Loucy (cell line): Measurements from ENCODE around the gene SLC7A9.

Experiments used
- H2AFZ ChIP-seq: fragments of 200-600 bp; sonication (generic); 2 replicates; pipeline ENCODE4 v1.6.0; 2016; ENCODE audit warnings: antibody characterized with exemption, mild to moderate bottlenecking, low read length, moderate library complexity
- H3F3A ChIP-seq: fragments of 200-600 bp; 2 replicates; pipeline ENCODE4 v1.6.0; 2016; ENCODE audit warnings: antibody characterized with exemption, low read depth, mild to moderate bottlenecking
- H3K27me3 ChIP-seq: fragments of 200-600 bp; sonication (generic); 2 replicates; pipeline ENCODE4 v1.6.1; 2014; ENCODE audit warnings: low read length, mild to moderate bottlenecking; ENCODE audit not compliant: insufficient read depth, poor library complexity, severe bottlenecking
- H3K36me3 ChIP-seq: fragments of 200-600 bp; sonication (generic); 2 replicates; pipeline ENCODE4 v1.6.1; 2016; ENCODE audit warnings: low read length; ENCODE audit not compliant: insufficient read depth
- H3K4me1 ChIP-seq: fragments of 200-600 bp; sonication (generic); 2 replicates; pipeline ENCODE4 v1.5.1; 2014; ENCODE audit warnings: low read length, mild to moderate bottlenecking; ENCODE audit not compliant: insufficient read depth, poor library complexity, severe bottlenecking
- H3K4me2 ChIP-seq: fragments of 200-600 bp; sonication (generic); 2 replicates; pipeline ENCODE4 v1.6.0; 2014; ENCODE audit warnings: antibody characterized with exemption, low read length, low read depth, mild to moderate bottlenecking; ENCODE audit not compliant: poor library complexity, severe bottlenecking
- H3K4me3 ChIP-seq: fragments of 200-600 bp; sonication (generic); 2 replicates; pipeline ENCODE4 v1.5.1; 2014; ENCODE audit warnings: low read length, mild to moderate bottlenecking, mixed read lengths; ENCODE audit not compliant: poor library complexity, severe bottlenecking
- H3K79me2 ChIP-seq: fragments of 200-600 bp; sonication (generic); 2 replicates; pipeline ENCODE4 v1.6.1; 2014; ENCODE audit warnings: low read length; ENCODE audit not compliant: insufficient read depth
- H3K9ac ChIP-seq: fragments of 200-600 bp; sonication (generic); 2 replicates; pipeline ENCODE4 v1.6.0; 2014; ENCODE audit warnings: mild to moderate bottlenecking, low read depth, low read length, moderate library complexity; ENCODE audit not compliant: poor library complexity, severe bottlenecking
- H3K9me2 ChIP-seq: fragments of 200-600 bp; sonication (generic); replicated peaks from 2 replicates; pipeline ENCODE4 v1.6.1; 2016; ENCODE audit warnings: low read depth, low read length, mixed read lengths
- H3K9me3 ChIP-seq: fragments of 200-600 bp; sonication (generic); 2 replicates; pipeline ENCODE4 v1.6.1; 2014; ENCODE audit warnings: mild to moderate bottlenecking, antibody characterized with exemption, low read length, low read depth; ENCODE audit not compliant: insufficient read depth
- H4K20me1 ChIP-seq: fragments of 200-600 bp; sonication (generic); 2 replicates; pipeline ENCODE4 v1.6.0; 2014; ENCODE audit warnings: antibody characterized with exemption, low read length, mild to moderate bottlenecking; ENCODE audit not compliant: insufficient read depth, poor library complexity, severe bottlenecking
- EZH2phosphoT487 ChIP-seq: fragments of 200-600 bp; IDR thresholded peaks from 2 replicates; pipeline ENCODE4 v1.6.1; 2018; ENCODE audit warnings: antibody characterized with exemption, mild to moderate bottlenecking, moderate library complexity, borderline replicate concordance
- TF ChIP-seq, protein P1 (sequence below): fragments of 200-600 bp; sonication (generic); conservative IDR thresholded peaks from 2 replicates; pipeline ENCODE4 v1.5.1; 2014; ENCODE audit warnings: mild to moderate bottlenecking, antibody characterized with exemption, low read length

Gene SLC7A9

GRCh38 chr19:32916969-32917615, 47.5 kb upstream of the SLC7A9 start:
- TF ChIP-seq, protein P1, sequence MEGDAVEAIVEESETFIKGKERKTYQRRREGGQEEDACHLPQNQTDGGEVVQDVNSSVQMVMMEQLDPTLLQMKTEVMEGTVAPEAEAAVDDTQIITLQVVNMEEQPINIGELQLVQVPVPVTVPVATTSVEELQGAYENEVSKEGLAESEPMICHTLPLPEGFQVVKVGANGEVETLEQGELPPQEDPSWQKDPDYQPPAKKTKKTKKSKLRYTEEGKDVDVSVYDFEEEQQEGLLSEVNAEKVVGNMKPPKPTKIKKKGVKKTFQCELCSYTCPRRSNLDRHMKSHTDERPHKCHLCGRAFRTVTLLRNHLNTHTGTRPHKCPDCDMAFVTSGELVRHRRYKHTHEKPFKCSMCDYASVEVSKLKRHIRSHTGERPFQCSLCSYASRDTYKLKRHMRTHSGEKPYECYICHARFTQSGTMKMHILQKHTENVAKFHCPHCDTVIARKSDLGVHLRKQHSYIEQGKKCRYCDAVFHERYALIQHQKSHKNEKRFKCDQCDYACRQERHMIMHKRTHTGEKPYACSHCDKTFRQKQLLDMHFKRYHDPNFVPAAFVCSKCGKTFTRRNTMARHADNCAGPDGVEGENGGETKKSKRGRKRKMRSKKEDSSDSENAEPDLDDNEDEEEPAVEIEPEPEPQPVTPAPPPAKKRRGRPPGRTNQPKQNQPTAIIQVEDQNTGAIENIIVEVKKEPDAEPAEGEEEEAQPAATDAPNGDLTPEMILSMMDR, result no peak
- TF ChIP-seq EZH2phosphoT487, result no peak
- no peaks in the 10 kb centered on the region for H4K20me1 ChIP-seq
- no peaks in the 10 kb centered on the region for H3F3A ChIP-seq
- no peak overlapping the region for H3K4me2 ChIP-seq
- no peaks in the 10 kb centered on the region for H3K9me3 ChIP-seq
- no peak overlapping the region for H3K9ac ChIP-seq
- no peak overlapping the region for H3K4me3 ChIP-seq
- no peaks in the 10 kb centered on the region for H3K9me2 ChIP-seq
- H3K4me1 ChIP-seq, result peaks cover 6% of the 10 kb centered on the region
- H3K27me3 ChIP-seq, result no peaks in the 10 kb centered on the region
- peak overlapping the region; percentile 71; the same call in 1 of the 2 replicates for H2AFZ ChIP-seq
- H3K79me2 ChIP-seq, result no peaks in the 10 kb centered on the region
- no peaks in the 10 kb centered on the region for H3K36me3 ChIP-seq

DNA sequence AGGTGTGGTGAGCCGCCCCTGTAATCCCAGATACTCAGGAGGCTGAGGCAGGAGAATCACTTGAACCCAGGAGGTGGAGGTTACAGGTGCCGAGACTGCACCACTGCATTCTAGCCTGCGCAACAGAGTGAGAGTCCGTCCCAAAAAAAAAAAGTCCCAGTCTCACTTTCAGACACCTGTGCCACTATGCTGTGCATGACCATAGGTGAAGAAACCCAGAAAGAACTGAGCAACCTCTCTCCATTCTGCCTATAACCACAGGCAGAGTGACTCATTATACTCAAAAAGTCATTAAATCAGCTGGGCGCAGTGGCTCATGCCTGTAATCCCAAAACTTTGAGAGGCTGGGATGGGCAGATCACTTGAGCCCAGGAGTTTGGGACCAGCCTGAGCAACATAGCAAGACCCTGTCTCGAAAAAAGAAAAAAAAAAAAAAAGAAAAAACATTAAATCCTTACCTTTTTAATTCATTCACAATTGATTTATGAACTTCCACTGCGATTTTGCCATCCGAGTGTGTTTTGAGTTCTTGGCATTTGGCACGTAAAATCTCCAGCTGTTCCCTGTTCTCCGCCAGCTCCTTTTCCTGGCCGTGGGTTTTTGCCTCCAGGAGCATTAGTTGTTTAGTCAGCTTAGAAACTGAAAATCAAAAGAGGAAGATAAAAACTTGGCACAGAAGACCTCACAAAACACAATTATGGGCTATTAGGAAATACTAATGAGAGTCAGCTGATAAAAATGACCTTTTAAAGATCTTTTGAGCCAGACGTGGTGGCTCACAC, 45.5 kb upstream of the SLC7A9 start:
- TF ChIP-seq, protein P1, result no peak
- TF ChIP-seq EZH2phosphoT487, result no peak
- no peak overlapping the region for H3K9ac ChIP-seq
- H3K4me3 ChIP-seq, result no peak overlapping the region
- no peak overlapping the region for H3K4me2 ChIP-seq
- H3F3A ChIP-seq, result no peaks in the 10 kb centered on the region
- H2AFZ ChIP-seq, result no peak overlapping the region
- H3K79me2 ChIP-seq, result no peaks in the 10 kb centered on the region
- H3K36me3 ChIP-seq, result no peaks in the 10 kb centered on the region
- no peaks in the 10 kb centered on the region for H4K20me1 ChIP-seq
- peaks cover 6% of the 10 kb centered on the region for H3K4me1 ChIP-seq
- H3K9me2 ChIP-seq, result no peaks in the 10 kb centered on the region
- no peaks in the 10 kb centered on the region for H3K9me3 ChIP-seq
- no peaks in the 10 kb centered on the region for H3K27me3 ChIP-seq

- no peaks in the 10 kb centered on the region for H3K79me2 ChIP-seq
- no peaks in the 10 kb centered on the region for H4K20me1 ChIP-seq
- H3K9me2 ChIP-seq, result no peaks in the 10 kb centered on the region
- no peaks in the 10 kb centered on the region for H3K4me1 ChIP-seq
- no peaks in the 10 kb centered on the region for H3K9me3 ChIP-seq
- H2AFZ ChIP-seq, result no peak overlapping the region
- no peaks in the 10 kb centered on the region for H3K36me3 ChIP-seq
- no peaks in the 10 kb centered on the region for H3K27me3 ChIP-seq
- H3K4me2 ChIP-seq, result no peak overlapping the region
- H3K4me3 ChIP-seq, result no peak overlapping the region
- no peak overlapping the region for H3K9ac ChIP-seq
- H3F3A ChIP-seq, result no peaks in the 10 kb centered on the region
- TF ChIP-seq, protein P1, result no peak
- no peak for TF ChIP-seq EZH2phosphoT487
Measured at GRCh38 chr19:32911467-32911866, 41.9 kb upstream of the SLC7A9 start.
